OCI-LY1 (cell line): ENCODE measurements around the gene FAM20C.

Source experiments
- CTCF ChIP-seq: fragments of 200-600 bp; sonication (generic), shearing (Covaris generic); IDR thresholded peaks from 2 replicates; pipeline ENCODE4 v1.5.1; 2017; ENCODE audit warnings: mild to moderate bottlenecking, antibody characterized with exemption, low read length, moderate library complexity, mixed read lengths
- EZH2 ChIP-seq: fragments of 200-600 bp; sonication (generic), shearing (Covaris generic); IDR thresholded peaks from 2 replicates; pipeline ENCODE4 v1.8.0; 2017; ENCODE audit warnings: borderline replicate concordance, mixed run types, mild to moderate bottlenecking, antibody characterized with exemption, low read length, moderate library complexity, mixed read lengths

GRCh38 chr7:218316-218715, 25.9 kb downstream of the FAM20C start:
- TF ChIP-seq CTCF (no peak), EZH2 (no peak)
